Nephron progenitor cell (in vitro differentiated cells): Measurements from ENCODE around the gene GPR183.
A peak's percentile ranks its signal among the peaks of the same experiment; 100 is the strongest.

ENCODE experiments used
- DNase-seq: peaks from one replicate; pipeline ENCODE4 v3.0.0; 2021
- H3K27ac Mint-ChIP-seq: 2 replicates; pipeline ENCODE4 v1.8.0; 2021; ENCODE audit warnings: mild to moderate bottlenecking, moderate library complexity, mixed read lengths
- H3K27me3 Mint-ChIP-seq: 2 replicates; pipeline ENCODE4 v1.8.0; 2021; ENCODE audit warnings: mild to moderate bottlenecking, low read depth, mixed read lengths; ENCODE audit not compliant: poor library complexity
- H3K36me3 Mint-ChIP-seq: 2 replicates; pipeline ENCODE4 v1.8.0; 2021; ENCODE audit warnings: low read depth, mixed read lengths
- H3K4me1 Mint-ChIP-seq: 2 replicates; pipeline ENCODE4 v1.8.0; 2021; ENCODE audit warnings: mixed read lengths
- H3K4me3 Mint-ChIP-seq: 2 replicates; pipeline ENCODE4 v1.8.0; 2021; ENCODE audit warnings: mild to moderate bottlenecking, moderate library complexity, mixed read lengths
- H3K9me3 Mint-ChIP-seq: 2 replicates; pipeline ENCODE4 v1.8.0; 2021; ENCODE audit warnings: mild to moderate bottlenecking, moderate library complexity, mixed read lengths
- CTCF ChIP-seq: fragments of 200-600 bp; sonication (generic); IDR thresholded peaks from 2 replicates; pipeline ENCODE4 v1.5.0; 2021; ENCODE audit warnings: antibody characterized with exemption

The GPR183 gene

GRCh38 chr13:99263126-99263785 is 43.9 kb downstream of the GPR183 start:
- Mint-ChIP-seq H3K9me3 (no peaks in the 10 kb centered on the region), H3K27me3 (no peaks in the 10 kb centered on the region), H3K4me3 (no peak overlapping the region), H3K4me1 (peaks cover 17% of the 10 kb centered on the region), H3K27ac (no peak overlapping the region), H3K36me3 (no peaks in the 10 kb centered on the region)
- no peak for TF ChIP-seq CTCF
- no peak for DNase-seq

- H3K27ac Mint-ChIP-seq = no peak overlapping the region
Observed at GRCh38 chr13:99261059-99261458, 46.1 kb downstream of the GPR183 start.

GRCh38 chr13:99260216-99260615 is 47.0 kb downstream of the GPR183 start:
- DNase-seq = no peak
- Mint-ChIP-seq H3K9me3 (no peaks in the 10 kb centered on the region), H3K36me3 (peaks cover 8% of the 10 kb centered on the region), H3K27me3 (no peaks in the 10 kb centered on the region), H3K4me3 (no peak overlapping the region), H3K27ac (no peak overlapping the region), H3K4me1 (peaks cover 19% of the 10 kb centered on the region)
- TF ChIP-seq CTCF = no peak

More at GRCh38 chr13:99261059-99261458, 46.1 kb downstream of the GPR183 start:
- no peak for TF ChIP-seq CTCF
- DNase-seq = no peak
- H3K27me3 Mint-ChIP-seq = no peaks in the 10 kb centered on the region
- peaks cover 17% of the 10 kb centered on the region for H3K4me1 Mint-ChIP-seq
- no peaks in the 10 kb centered on the region for H3K9me3 Mint-ChIP-seq
- H3K36me3 Mint-ChIP-seq = peaks cover 3% of the 10 kb centered on the region
- H3K4me3 Mint-ChIP-seq = no peak overlapping the region

GRCh38 chr13:99258946-99259345 is 48.3 kb downstream of the GPR183 start:
- no peaks in the 10 kb centered on the region for H3K27me3 Mint-ChIP-seq
- no peak overlapping the region for H3K4me3 Mint-ChIP-seq
- TF ChIP-seq CTCF = no peak
- peaks cover 18% of the 10 kb centered on the region for H3K4me1 Mint-ChIP-seq
- DNase-seq = no peak
- H3K27ac Mint-ChIP-seq = no peak overlapping the region
- peaks cover 14% of the 10 kb centered on the region for H3K36me3 Mint-ChIP-seq
- no peaks in the 10 kb centered on the region for H3K9me3 Mint-ChIP-seq

- no peak within 1 kb of the TSS for H3K4me3 Mint-ChIP-seq
- H3K27ac Mint-ChIP-seq = peak within 1 kb of the TSS; percentile 51
- TF ChIP-seq CTCF = no peak
- no peaks in the 10 kb centered on the region for H3K9me3 Mint-ChIP-seq
- H3K27me3 Mint-ChIP-seq = no peaks in the 10 kb centered on the region
- peaks cover 14% of the 10 kb centered on the region for H3K36me3 Mint-ChIP-seq
- no peak for DNase-seq
- peaks cover 12% of the 10 kb centered on the region for H3K4me1 Mint-ChIP-seq
Observed at GRCh38 chr13:99258210-99258860, 48.9 kb downstream of the GPR183 start, which contains the start of gene GPR18. Gene GPR18, minus strand, starts transcription at chr13:99258379. Its CDS starts 2,507 bp downstream, at chr13:99255872.
